ENCODE measurements around the gene DTWD2. TPM values are rescaled to one million over a fixed set of nuclear protein-coding genes. Genes with fewer than 3 reads are reported as not detected.
A peak's percentile ranks its signal among the peaks of the same experiment; 100 is the strongest.

The DTWD2 gene
- polyA plus RNA-seq, 1 donor from 2014 or later, result 3.3 TPM

GRCh38 chr5:118832974-118833373 is 155.4 kb downstream of the DTWD2 start:
- H3K36me3 ChIP-seq (ENCODE audit: insufficient read depth, low read length), result no peaks in the 10 kb centered on the region
- H3F3A ChIP-seq (ENCODE audit: insufficient read depth, low read length, poor library complexity, severe bottlenecking), result no peaks in the 10 kb centered on the region
- no peak overlapping the region for H2AFZ ChIP-seq (ENCODE audit: low read depth, low read length)
- no peaks in the 10 kb centered on the region for H4K20me1 ChIP-seq (ENCODE audit: insufficient read depth)
- no peaks in the 10 kb centered on the region for H3K27me3 ChIP-seq (ENCODE audit: insufficient read depth, low read depth, low read length)
- no peak overlapping the region for H3K4me2 ChIP-seq (ENCODE audit: low read length)
- no peak overlapping the region for H3K4me3 ChIP-seq (ENCODE audit: low read length)
- H3K9me3 ChIP-seq (ENCODE audit: low read length), result no peaks in the 10 kb centered on the region
- no peaks in the 10 kb centered on the region for H3K9me2 ChIP-seq (ENCODE audit: insufficient read depth, low read length)
- no peak overlapping the region for H3K27ac ChIP-seq (ENCODE audit: low read length)
- no peak overlapping the region for H3K9ac ChIP-seq (ENCODE audit: low read length)
- no peaks in the 10 kb centered on the region for H3K79me2 ChIP-seq (replicated peaks; ENCODE audit: insufficient read depth, low read length)
- no peak for TF ChIP-seq EZH2 (IDR thresholded peaks at IDR 0.05; ENCODE audit: borderline replicate concordance, insufficient read depth, low read length, poor library complexity, severe bottlenecking)
- no peak for TF ChIP-seq EP300 (conservative IDR thresholded peaks at IDR 0.05; ENCODE audit: poor library complexity, severe bottlenecking)
- no peak for TF ChIP-seq RAD21 (conservative IDR thresholded peaks at IDR 0.05)
- TF ChIP-seq SMC3 (conservative IDR thresholded peaks at IDR 0.05; ENCODE audit: poor library complexity), result no peak
- no peak for TF ChIP-seq MXI1 (conservative IDR thresholded peaks at IDR 0.05; ENCODE audit: poor library complexity, severe bottlenecking)
- no peak for TF ChIP-seq TAF1 (IDR thresholded peaks at IDR 0.05; ENCODE audit: low read depth)

GRCh38 chr5:118825226-118825625 is 163.1 kb downstream of the DTWD2 start:
- TF ChIP-seq RAD21 (conservative IDR thresholded peaks at IDR 0.05), result no peak
- peak; percentile 15 for TF ChIP-seq EP300 (conservative IDR thresholded peaks at IDR 0.05; ENCODE audit: poor library complexity, severe bottlenecking)
- H3K9me3 ChIP-seq (ENCODE audit: low read length), result no peaks in the 10 kb centered on the region
- H3K36me3 ChIP-seq (ENCODE audit: insufficient read depth, low read length), result no peaks in the 10 kb centered on the region
- no peak overlapping the region for H3K27ac ChIP-seq (ENCODE audit: low read length)
- no peaks in the 10 kb centered on the region for H4K20me1 ChIP-seq (ENCODE audit: insufficient read depth)
- no peak overlapping the region for H3K9ac ChIP-seq (ENCODE audit: low read length)
- H3K4me2 ChIP-seq (ENCODE audit: low read length), result no peak overlapping the region
- H3K27me3 ChIP-seq (ENCODE audit: insufficient read depth, low read depth, low read length), result no peaks in the 10 kb centered on the region
- H3K4me3 ChIP-seq (ENCODE audit: low read length), result no peak overlapping the region
- H3K79me2 ChIP-seq (replicated peaks; ENCODE audit: insufficient read depth, low read length), result no peaks in the 10 kb centered on the region
- H3K9me2 ChIP-seq (ENCODE audit: insufficient read depth, low read length), result no peaks in the 10 kb centered on the region
- no peak overlapping the region for H2AFZ ChIP-seq (ENCODE audit: low read depth, low read length)
- H3F3A ChIP-seq (ENCODE audit: insufficient read depth, low read length, poor library complexity, severe bottlenecking), result no peaks in the 10 kb centered on the region

DNA sequence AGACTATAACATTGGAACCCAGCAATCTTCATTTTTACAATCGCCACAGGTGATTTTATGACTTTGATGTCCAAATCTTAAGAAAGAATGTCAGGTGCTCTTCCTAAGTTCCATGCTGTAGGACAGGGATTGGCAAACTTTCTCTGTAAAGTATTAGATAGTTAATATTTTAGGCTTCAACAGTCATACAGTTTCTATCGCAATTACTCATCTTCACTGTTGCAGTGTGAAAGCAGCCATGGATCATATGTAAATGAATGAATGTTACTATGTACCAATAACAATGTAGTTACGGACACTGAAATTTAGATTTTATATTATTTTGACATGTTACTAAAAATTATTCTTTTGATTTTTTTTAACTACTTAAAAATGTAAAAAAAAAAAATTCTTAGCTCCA is 169.7 kb downstream of the DTWD2 start:
- Histone ChIP-seq H3F3A (ENCODE audit: insufficient read depth, low read length, poor library complexity, severe bottlenecking) (no peaks in the 10 kb centered on the region), H3K36me3 (ENCODE audit: insufficient read depth, low read length) (no peaks in the 10 kb centered on the region), H3K79me2 (replicated peaks; ENCODE audit: insufficient read depth, low read length) (no peaks in the 10 kb centered on the region), H4K20me1 (ENCODE audit: insufficient read depth) (no peaks in the 10 kb centered on the region), H2AFZ (ENCODE audit: low read depth, low read length) (no peak overlapping the region), H3K27ac (ENCODE audit: low read length) (no peak overlapping the region), H3K27me3 (ENCODE audit: insufficient read depth, low read depth, low read length) (no peaks in the 10 kb centered on the region), H3K4me2 (ENCODE audit: low read length) (no peak overlapping the region), H3K9me3 (ENCODE audit: low read length) (peaks cover 3% of the 10 kb centered on the region), H3K9ac (ENCODE audit: low read length) (no peak overlapping the region), H3K4me3 (ENCODE audit: low read length) (no peak overlapping the region), H3K9me2 (ENCODE audit: insufficient read depth, low read length) (no peaks in the 10 kb centered on the region)
- no peak for TF ChIP-seq EP300 (conservative IDR thresholded peaks at IDR 0.05; ENCODE audit: poor library complexity, severe bottlenecking)
- TF ChIP-seq RAD21 (conservative IDR thresholded peaks at IDR 0.05), result no peak

DNA sequence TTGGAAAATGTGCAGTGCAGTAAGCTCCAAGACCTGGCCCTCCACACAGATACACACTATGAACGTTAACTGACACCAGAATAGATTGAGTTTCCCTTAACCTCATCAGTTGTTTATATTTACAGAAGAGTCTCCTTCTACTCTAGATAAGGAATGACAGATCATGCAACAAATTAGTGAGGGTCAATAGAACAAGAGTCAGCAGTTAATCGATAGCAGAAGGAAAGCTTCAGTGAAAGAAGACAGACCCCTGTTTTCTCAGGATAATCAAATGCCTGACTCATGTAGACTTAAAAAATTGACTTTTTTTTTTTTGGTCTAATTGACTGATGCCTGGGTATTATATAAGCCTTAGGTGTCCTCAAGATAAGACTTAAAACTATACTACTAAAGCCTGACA is 179.9 kb downstream of the DTWD2 start:
- H3F3A ChIP-seq (ENCODE audit: insufficient read depth, low read length, poor library complexity, severe bottlenecking), result no peaks in the 10 kb centered on the region
- no peak overlapping the region for H3K4me2 ChIP-seq (ENCODE audit: low read length)
- no peak overlapping the region for H2AFZ ChIP-seq (ENCODE audit: low read depth, low read length)
- TF ChIP-seq EP300 (conservative IDR thresholded peaks at IDR 0.05; ENCODE audit: poor library complexity, severe bottlenecking), result no peak
- no peak for TF ChIP-seq CTCF (IDR thresholded peaks at IDR 0.05; ENCODE audit: poor library complexity, severe bottlenecking)
- no peak for TF ChIP-seq SMC3 (conservative IDR thresholded peaks at IDR 0.05; ENCODE audit: poor library complexity)
- no peak for TF ChIP-seq TAF1 (IDR thresholded peaks at IDR 0.05; ENCODE audit: low read depth)
- TF ChIP-seq MXI1 (conservative IDR thresholded peaks at IDR 0.05; ENCODE audit: poor library complexity, severe bottlenecking), result no peak
- TF ChIP-seq RAD21 (conservative IDR thresholded peaks at IDR 0.05), result no peak
- TF ChIP-seq, protein P1, sequence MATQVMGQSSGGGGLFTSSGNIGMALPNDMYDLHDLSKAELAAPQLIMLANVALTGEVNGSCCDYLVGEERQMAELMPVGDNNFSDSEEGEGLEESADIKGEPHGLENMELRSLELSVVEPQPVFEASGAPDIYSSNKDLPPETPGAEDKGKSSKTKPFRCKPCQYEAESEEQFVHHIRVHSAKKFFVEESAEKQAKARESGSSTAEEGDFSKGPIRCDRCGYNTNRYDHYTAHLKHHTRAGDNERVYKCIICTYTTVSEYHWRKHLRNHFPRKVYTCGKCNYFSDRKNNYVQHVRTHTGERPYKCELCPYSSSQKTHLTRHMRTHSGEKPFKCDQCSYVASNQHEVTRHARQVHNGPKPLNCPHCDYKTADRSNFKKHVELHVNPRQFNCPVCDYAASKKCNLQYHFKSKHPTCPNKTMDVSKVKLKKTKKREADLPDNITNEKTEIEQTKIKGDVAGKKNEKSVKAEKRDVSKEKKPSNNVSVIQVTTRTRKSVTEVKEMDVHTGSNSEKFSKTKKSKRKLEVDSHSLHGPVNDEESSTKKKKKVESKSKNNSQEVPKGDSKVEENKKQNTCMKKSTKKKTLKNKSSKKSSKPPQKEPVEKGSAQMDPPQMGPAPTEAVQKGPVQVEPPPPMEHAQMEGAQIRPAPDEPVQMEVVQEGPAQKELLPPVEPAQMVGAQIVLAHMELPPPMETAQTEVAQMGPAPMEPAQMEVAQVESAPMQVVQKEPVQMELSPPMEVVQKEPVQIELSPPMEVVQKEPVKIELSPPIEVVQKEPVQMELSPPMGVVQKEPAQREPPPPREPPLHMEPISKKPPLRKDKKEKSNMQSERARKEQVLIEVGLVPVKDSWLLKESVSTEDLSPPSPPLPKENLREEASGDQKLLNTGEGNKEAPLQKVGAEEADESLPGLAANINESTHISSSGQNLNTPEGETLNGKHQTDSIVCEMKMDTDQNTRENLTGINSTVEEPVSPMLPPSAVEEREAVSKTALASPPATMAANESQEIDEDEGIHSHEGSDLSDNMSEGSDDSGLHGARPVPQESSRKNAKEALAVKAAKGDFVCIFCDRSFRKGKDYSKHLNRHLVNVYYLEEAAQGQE (IDR thresholded peaks at IDR 0.05; ENCODE audit: borderline replicate concordance), result no peak
- no peak for TF ChIP-seq POLR2AphosphoS5 (IDR thresholded peaks at IDR 0.05)
- no peak for TF ChIP-seq EZH2 (IDR thresholded peaks at IDR 0.05; ENCODE audit: borderline replicate concordance, insufficient read depth, low read length, poor library complexity, severe bottlenecking)
- no peak overlapping the region for H3K9ac ChIP-seq (ENCODE audit: low read length)
- H4K20me1 ChIP-seq (ENCODE audit: insufficient read depth), result no peaks in the 10 kb centered on the region
- no peaks in the 10 kb centered on the region for H3K9me2 ChIP-seq (ENCODE audit: insufficient read depth, low read length)
- no peaks in the 10 kb centered on the region for H3K36me3 ChIP-seq (ENCODE audit: insufficient read depth, low read length)
- H3K27me3 ChIP-seq (ENCODE audit: insufficient read depth, low read depth, low read length), result no peaks in the 10 kb centered on the region
- H3K27ac ChIP-seq (ENCODE audit: low read length), result no peak overlapping the region
- H3K9me3 ChIP-seq (ENCODE audit: low read length), result no peaks in the 10 kb centered on the region
- H3K79me2 ChIP-seq (replicated peaks; ENCODE audit: insufficient read depth, low read length), result no peaks in the 10 kb centered on the region
- H3K4me3 ChIP-seq (ENCODE audit: low read length), result no peak overlapping the region

Data from neural cell (in vitro differentiated cells).